Natural killer cell (primary cell): ENCODE measurements around the gene BCAS3. TPM values are rescaled to one million over a fixed set of nuclear protein-coding genes. Genes with fewer than 3 reads are reported as not detected.

ENCODE experiments used
- ATAC-seq, 3 donors: fragments of 150-1000 bp in 2 of 3; fragments of 200-7000 bp in 1 of 3; cut with Tn5 transposase; 1 replicate in 1 of 3; 2 replicates in 2 of 3; pipeline ENCODE4 v1.10.0; 2021; ENCODE audit warnings: mild to moderate bottlenecking in 2 of 3, moderate library complexity in 2 of 3
- DNase-seq, 2 donors: peaks; one replicate each; pipeline versions ENCODE4 v3.0.0 to v3.0.0-alpha.2; 2013 to 2021; ENCODE audit warnings: mixed read lengths in 1 of 2
- H3K27ac ChIP-seq: one replicate; pipeline ENCODE4 v1.5.1; 2013; ENCODE audit warnings: mild to moderate bottlenecking, low read length
- H3K27me3 ChIP-seq: one replicate; pipeline ENCODE4 v1.6.1; 2013; ENCODE audit warnings: low read length; ENCODE audit not compliant: control insufficient read depth, insufficient read depth
- H3K36me3 ChIP-seq: one replicate; pipeline ENCODE4 v1.6.1; 2013; ENCODE audit warnings: low read length; ENCODE audit not compliant: control insufficient read depth, insufficient read depth
- H3K4me1 ChIP-seq: one replicate; pipeline ENCODE4 v1.6.1; 2013; ENCODE audit warnings: low read length; ENCODE audit not compliant: control insufficient read depth, insufficient read depth
- H3K4me3 ChIP-seq: one replicate; pipeline ENCODE4 v1.5.1; 2013; ENCODE audit warnings: low read length
- H3K9me3 ChIP-seq: one replicate; pipeline ENCODE4 v1.6.1; 2013; ENCODE audit warnings: low read length; ENCODE audit not compliant: control insufficient read depth, insufficient read depth
- H3K27ac Mint-ChIP-seq, 2 donors: one replicate each; pipeline ENCODE4 v1.8.0; 2022; ENCODE audit warnings: mild to moderate bottlenecking in 2 of 2, mixed read lengths in 2 of 2, moderate library complexity in 1 of 2
- H3K27me3 Mint-ChIP-seq, 2 donors: one replicate each; pipeline ENCODE4 v1.8.0; 2022; ENCODE audit warnings: low read depth in 2 of 2, mixed read lengths in 2 of 2
- H3K36me3 Mint-ChIP-seq: one replicate; pipeline ENCODE4 v1.8.0; 2022; ENCODE audit warnings: mixed read lengths
- H3K4me1 Mint-ChIP-seq, 2 donors: one replicate each; pipeline ENCODE4 v1.8.0; 2022; ENCODE audit warnings: mixed read lengths in 2 of 2
- H3K4me3 Mint-ChIP-seq: one replicate; pipeline ENCODE4 v1.8.0; 2022; ENCODE audit warnings: mild to moderate bottlenecking, moderate library complexity, mixed read lengths
- H3K9me3 Mint-ChIP-seq, 2 donors: one replicate each; pipeline ENCODE4 v1.8.0; 2022; ENCODE audit warnings: mixed read lengths in 2 of 2
- WGBS: methylation state at CpG from one replicate; pipeline ENCODE4 v1.1.7; 2013; ENCODE audit warnings: missing lambda C conversion rate; ENCODE audit not compliant: insufficient coverage; 5-methylcytosine and 5-hydroxymethylcytosine counted together
- intact Hi-C: fragments of 100-400 bp; cut with micrococcal nuclease; formaldehyde crosslinking; loops from one replicate; pipeline ENCODE4 v1.14.2; 2022
- total RNA-seq, 4 donors: library from RNA; stranded (reverse); fragments of 120-200 nt in 1 of 4; gene quantifications; one replicate each; pipeline versions ENCODE4 v1.2.3 to v1.2.4, GENCODE V29; 2013 to 2022
- TF ChIP-seq, protein P1 (sequence below): fragments of 200-600 bp; IDR thresholded peaks from one replicate; pipeline ENCODE4 v1.8.0; 2022; ENCODE audit warnings: antibody characterized with exemption

Gene BCAS3
- total RNA-seq, 3 donors from 2014 or later (not counting 1 experiment from before 2014, with no cell fraction given): 60.5 to 87.8 (median 72.0) TPM

DNA sequence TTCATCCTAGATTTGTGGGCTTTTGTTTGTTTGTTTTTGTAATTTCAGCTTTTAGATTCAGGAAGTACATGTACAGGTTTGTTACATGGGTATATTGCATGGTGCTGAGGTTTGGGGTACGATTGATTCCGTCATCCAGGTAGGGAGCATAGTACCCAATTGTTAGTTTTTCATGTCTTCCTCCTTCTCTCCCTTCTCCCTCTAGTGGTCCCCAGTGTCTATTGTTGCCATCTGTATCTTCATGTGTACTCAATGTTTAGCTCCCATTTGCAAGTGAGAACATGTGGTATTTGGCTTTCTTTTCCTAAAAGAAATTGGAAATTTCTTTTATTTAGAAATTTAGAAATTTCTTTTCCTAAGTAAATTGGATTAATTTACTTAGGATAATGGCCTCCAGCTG, 37.1 kb upstream of the BCAS3 start:
- H3K36me3 ChIP-seq: peaks cover 7% of the 10 kb centered on the region
- no peaks in the 10 kb centered on the region for H3K36me3 Mint-ChIP-seq
- no peaks in the 10 kb centered on the region for H3K27me3 ChIP-seq
- ATAC-seq: no peak
- TF ChIP-seq, protein P1, sequence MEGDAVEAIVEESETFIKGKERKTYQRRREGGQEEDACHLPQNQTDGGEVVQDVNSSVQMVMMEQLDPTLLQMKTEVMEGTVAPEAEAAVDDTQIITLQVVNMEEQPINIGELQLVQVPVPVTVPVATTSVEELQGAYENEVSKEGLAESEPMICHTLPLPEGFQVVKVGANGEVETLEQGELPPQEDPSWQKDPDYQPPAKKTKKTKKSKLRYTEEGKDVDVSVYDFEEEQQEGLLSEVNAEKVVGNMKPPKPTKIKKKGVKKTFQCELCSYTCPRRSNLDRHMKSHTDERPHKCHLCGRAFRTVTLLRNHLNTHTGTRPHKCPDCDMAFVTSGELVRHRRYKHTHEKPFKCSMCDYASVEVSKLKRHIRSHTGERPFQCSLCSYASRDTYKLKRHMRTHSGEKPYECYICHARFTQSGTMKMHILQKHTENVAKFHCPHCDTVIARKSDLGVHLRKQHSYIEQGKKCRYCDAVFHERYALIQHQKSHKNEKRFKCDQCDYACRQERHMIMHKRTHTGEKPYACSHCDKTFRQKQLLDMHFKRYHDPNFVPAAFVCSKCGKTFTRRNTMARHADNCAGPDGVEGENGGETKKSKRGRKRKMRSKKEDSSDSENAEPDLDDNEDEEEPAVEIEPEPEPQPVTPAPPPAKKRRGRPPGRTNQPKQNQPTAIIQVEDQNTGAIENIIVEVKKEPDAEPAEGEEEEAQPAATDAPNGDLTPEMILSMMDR: no peak
- no peak overlapping the region for H3K4me3 Mint-ChIP-seq
- peaks cover 0 to 9% of the 10 kb centered on the region in 2 donors for H3K4me1 Mint-ChIP-seq
- H3K9me3 Mint-ChIP-seq: no peaks in the 10 kb centered on the region
- 73% methylated on average over 2 of the region's 2 CpGs for WGBS
- no peak overlapping the region for H3K4me3 ChIP-seq
- no peaks in the 10 kb centered on the region for H3K4me1 ChIP-seq
- H3K27ac ChIP-seq: no peak overlapping the region
- H3K27ac Mint-ChIP-seq: no peak overlapping the region
- intact Hi-C loops: no loop called here
- DNase-seq: peak in 1 of 2 donors; percentile 16
- no peaks in the 10 kb centered on the region for H3K27me3 Mint-ChIP-seq
- H3K9me3 ChIP-seq: no peaks in the 10 kb centered on the region

GRCh38 chr17:60641126-60641525, 36.5 kb upstream of the BCAS3 start:
- no peaks in the 10 kb centered on the region for H3K36me3 Mint-ChIP-seq
- H3K4me1 Mint-ChIP-seq: peaks cover 0 to 11% of the 10 kb centered on the region in 2 donors
- DNase-seq: no peak
- no peak overlapping the region for H3K27ac Mint-ChIP-seq
- H3K27ac ChIP-seq: no peak overlapping the region
- no peaks in the 10 kb centered on the region for H3K27me3 Mint-ChIP-seq
- no peaks in the 10 kb centered on the region for H3K9me3 Mint-ChIP-seq
- no peaks in the 10 kb centered on the region for H3K9me3 ChIP-seq
- no peak for ATAC-seq
- no peak overlapping the region for H3K4me3 ChIP-seq
- H3K36me3 ChIP-seq: peaks cover 3% of the 10 kb centered on the region
- intact Hi-C loops: no loop called here
- no peaks in the 10 kb centered on the region for H3K4me1 ChIP-seq
- no peaks in the 10 kb centered on the region for H3K27me3 ChIP-seq
- TF ChIP-seq, protein P1: no peak
- WGBS: 92% methylated on average over 3 of the region's 3 CpGs
- no peak overlapping the region for H3K4me3 Mint-ChIP-seq

GRCh38 chr17:60641810-60642220, 35.8 kb upstream of the BCAS3 start:
- Histone ChIP-seq H3K4me1 (no peaks in the 10 kb centered on the region), H3K36me3 (peaks cover 3% of the 10 kb centered on the region), H3K27me3 (no peaks in the 10 kb centered on the region), H3K9me3 (no peaks in the 10 kb centered on the region), H3K27ac (no peak overlapping the region), H3K4me3 (no peak overlapping the region)
- Mint-ChIP-seq H3K27me3 (no peaks in the 10 kb centered on the region), H3K27ac (no peak overlapping the region), H3K4me3 (peak overlapping the region; percentile 25), H3K9me3 (no peaks in the 10 kb centered on the region), H3K36me3 (no peaks in the 10 kb centered on the region), H3K4me1 (peaks cover 0 to 18% of the 10 kb centered on the region in 2 donors)
- no CpG with 5 or more reads among the region's 1 CpG for WGBS
- TF ChIP-seq, protein P1: no peak
- ATAC-seq (peak; percentile 37 to 54 (median 46)), DNase-seq (peak in 1 of 2 donors; percentile 80)
- intact Hi-C loops: no loop called here

GRCh38 chr17:60645918-60646523, 31.6 kb upstream of the BCAS3 start:
- peak overlapping the region in 1 of 2 donors; percentile 37 for H3K27ac Mint-ChIP-seq

More at GRCh38 chr17:60645918-60646523, 31.6 kb upstream of the BCAS3 start:
- no peak overlapping the region for H3K27ac ChIP-seq
- Mint-ChIP-seq H3K4me3 (no peak overlapping the region), H3K27me3 (no peaks in the 10 kb centered on the region), H3K36me3 (peaks cover 11% of the 10 kb centered on the region), H3K9me3 (no peaks in the 10 kb centered on the region), H3K4me1 (peaks cover 3 to 31% of the 10 kb centered on the region in 2 donors)
- no peaks in the 10 kb centered on the region for H3K27me3 ChIP-seq
- no peak overlapping the region for H3K4me3 ChIP-seq
- ATAC-seq: no peak
- intact Hi-C loops: no loop called here
- TF ChIP-seq, protein P1: no peak
- 98% methylated on average over 3 of the region's 3 CpGs for WGBS
- H3K36me3 ChIP-seq: peaks cover 23% of the 10 kb centered on the region
- DNase-seq: no peak
- H3K9me3 ChIP-seq: no peaks in the 10 kb centered on the region
- no peaks in the 10 kb centered on the region for H3K4me1 ChIP-seq
